OCI-LY7 (cell line): Measurements from ENCODE around the gene SIVA1. TPM values are rescaled to one million over a fixed set of nuclear protein-coding genes. Genes with fewer than 3 reads are reported as not detected.

ENCODE experiments used
- Bru-seq: library from RNA; stranded (reverse); fragments of 400-500 nt; gene quantifications from one replicate; lab custom pipeline; 2021; lab: Mats Ljungman, UMichigan
- BruChase-seq, 2 experiments: library from RNA; stranded (reverse); fragments of 400-500 nt; gene quantifications; one replicate each; lab custom pipeline; 2021; lab: Mats Ljungman, UMichigan
- BruUV-seq: library from RNA; stranded (reverse); fragments of 400-500 nt; replicated peaks from 2 replicates; lab custom pipeline; 2021; lab: Mats Ljungman, UMichigan
- CTCF ChIA-PET: fragments of 300-600 bp; sonication (Branson Sonifier 250); formaldehyde crosslinking; loops from one replicate; lab custom pipeline; 2022; ENCODE audit warnings: antibody characterized with exemption; ENCODE audit not compliant: unreplicated experiment; lab: Charles Lee
- POLR2A ChIA-PET: fragments of 300-600 bp; sonication (Branson Sonifier 250); formaldehyde crosslinking; loops from one replicate; lab custom pipeline; 2022; ENCODE audit warnings: antibody characterized with exemption; lab: Charles Lee
- DNase-seq: peaks from one replicate; pipeline ENCODE4 v3.0.0-alpha.2; 2015; ENCODE audit warnings: low spot score
- H2AFZ ChIP-seq: fragments of 200-600 bp; sonication (generic), shearing (Covaris generic); 2 replicates; pipeline ENCODE4 v1.6.1; 2014; ENCODE audit warnings: mild to moderate bottlenecking, antibody characterized with exemption, low read length, moderate library complexity
- H3K27ac ChIP-seq: fragments of 200-600 bp; sonication (generic); 2 replicates; pipeline ENCODE4 v1.5.1; 2014; ENCODE audit warnings: mixed run types, low read depth, mild to moderate bottlenecking, moderate library complexity, low read length, inconsistent platforms; ENCODE audit not compliant: poor library complexity, severe bottlenecking
- H3K36me3 ChIP-seq: fragments of 200-600 bp; sonication (generic); 2 replicates; pipeline ENCODE4 v1.6.1; 2014; ENCODE audit warnings: mild to moderate bottlenecking, antibody characterized with exemption, low read length, moderate library complexity, mixed read lengths; ENCODE audit not compliant: insufficient read depth
- H3K4me1 ChIP-seq: fragments of 200-600 bp; sonication (generic); 2 replicates; pipeline ENCODE4 v1.5.1; 2014; ENCODE audit warnings: mild to moderate bottlenecking, low read length; ENCODE audit not compliant: insufficient read depth, poor library complexity, severe bottlenecking
- H3K4me2 ChIP-seq: fragments of 200-600 bp; sonication (generic); 2 replicates; pipeline ENCODE4 v1.6.1; 2014; ENCODE audit warnings: mild to moderate bottlenecking, low read length
- H3K4me3 ChIP-seq: fragments of 200-600 bp; sonication (generic); 2 replicates; pipeline ENCODE4 v1.5.1; 2014; ENCODE audit warnings: mild to moderate bottlenecking, low read depth, low read length; ENCODE audit not compliant: poor library complexity, severe bottlenecking
- H3K79me2 ChIP-seq: fragments of 200-600 bp; sonication (generic); 2 replicates; pipeline ENCODE4 v1.6.1; 2016; ENCODE audit warnings: low read depth, mild to moderate bottlenecking, low read length, moderate library complexity, mixed read lengths; ENCODE audit not compliant: insufficient read depth
- H3K9me2 ChIP-seq: fragments of 200-600 bp; sonication (generic); 2 replicates; pipeline ENCODE4 v1.6.1; 2016; ENCODE audit warnings: mild to moderate bottlenecking, low read length, mixed read lengths; ENCODE audit not compliant: insufficient read depth
- H3K9me3 ChIP-seq: fragments of 200-600 bp; sonication (generic); 2 replicates; pipeline ENCODE4 v1.6.1; 2014; ENCODE audit warnings: mild to moderate bottlenecking, mixed run types, low read length, mixed read lengths
- H4K20me1 ChIP-seq: fragments of 200-600 bp; sonication (generic); 2 replicates; pipeline ENCODE4 v1.6.1; 2014; ENCODE audit warnings: mild to moderate bottlenecking, antibody characterized with exemption, low read length, moderate library complexity, mixed read lengths; ENCODE audit not compliant: insufficient read depth
- EZH2phosphoT487 ChIP-seq: fragments of 200-600 bp; sonication (generic); IDR thresholded peaks from 2 replicates; pipeline ENCODE4 v1.6.1; 2018; ENCODE audit warnings: low read depth, borderline replicate concordance, mild to moderate bottlenecking, mixed run types, antibody characterized with exemption, low read length, moderate library complexity, mixed read lengths
- intact Hi-C: fragments of 100-400 bp; cut with micrococcal nuclease; formaldehyde crosslinking; loops from one replicate; pipeline ENCODE4 v1.10.0; 2022; ENCODE audit not compliant: unreplicated experiment
- long read RNA-seq: library from polyadenylated mRNA; stranded (forward); transcript quantifications from one replicate; pipeline ENCODE4 v2.0.0, GENCODE V29; 2022
- total RNA-seq, 2 experiments: library from RNA; depleted of rRNA in 1 of 2; stranded (reverse); fragments of >200 nt in 1 of 2; shearing (Covaris generic) in 1 of 2; gene quantifications; 2 replicates each; pipeline ENCODE4 v1.2.3, GENCODE V29; 2014 to 2022
- TF ChIP-seq, protein P1 (sequence below): fragments of 200-600 bp; sonication (generic); conservative IDR thresholded peaks from 2 replicates; pipeline ENCODE4 v1.5.1; 2014; ENCODE audit warnings: mild to moderate bottlenecking, antibody characterized with exemption, low read length, moderate library complexity, mixed read lengths

SIVA1 gene, protein sequence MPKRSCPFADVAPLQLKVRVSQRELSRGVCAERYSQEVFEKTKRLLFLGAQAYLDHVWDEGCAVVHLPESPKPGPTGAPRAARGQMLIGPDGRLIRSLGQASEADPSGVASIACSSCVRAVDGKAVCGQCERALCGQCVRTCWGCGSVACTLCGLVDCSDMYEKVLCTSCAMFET
- total RNA-seq (2014; rRNA removed; shearing (Covaris generic)) (215 and 244 TPM in 2 replicates), total RNA-seq (2022) (88.3 and 111 TPM in 2 replicates), Bru-seq, nascent RNA (percentile 73 among the genes with signal in this experiment), BruChase-seq, experiment 1, labeled RNA remaining after a 6-hour chase (percentile 80 among the genes with signal in this experiment), BruChase-seq, experiment 2, labeled RNA remaining after a 2-hour chase (percentile 73 among the genes with signal in this experiment)
- long read RNA-seq, transcript SIVA1-201 (4 exons, 802 nt): major isoform, 108 of 134 reads
- long read RNA-seq, transcript SIVA1-203 (3 exons, 1,244 nt): minor isoform, 12 of 134 reads
- long read RNA-seq, partial matches to known transcripts: 5 of 134 reads
- long read RNA-seq, other reads (novel, unspliced or antisense): 7 of 134 reads

DNA sequence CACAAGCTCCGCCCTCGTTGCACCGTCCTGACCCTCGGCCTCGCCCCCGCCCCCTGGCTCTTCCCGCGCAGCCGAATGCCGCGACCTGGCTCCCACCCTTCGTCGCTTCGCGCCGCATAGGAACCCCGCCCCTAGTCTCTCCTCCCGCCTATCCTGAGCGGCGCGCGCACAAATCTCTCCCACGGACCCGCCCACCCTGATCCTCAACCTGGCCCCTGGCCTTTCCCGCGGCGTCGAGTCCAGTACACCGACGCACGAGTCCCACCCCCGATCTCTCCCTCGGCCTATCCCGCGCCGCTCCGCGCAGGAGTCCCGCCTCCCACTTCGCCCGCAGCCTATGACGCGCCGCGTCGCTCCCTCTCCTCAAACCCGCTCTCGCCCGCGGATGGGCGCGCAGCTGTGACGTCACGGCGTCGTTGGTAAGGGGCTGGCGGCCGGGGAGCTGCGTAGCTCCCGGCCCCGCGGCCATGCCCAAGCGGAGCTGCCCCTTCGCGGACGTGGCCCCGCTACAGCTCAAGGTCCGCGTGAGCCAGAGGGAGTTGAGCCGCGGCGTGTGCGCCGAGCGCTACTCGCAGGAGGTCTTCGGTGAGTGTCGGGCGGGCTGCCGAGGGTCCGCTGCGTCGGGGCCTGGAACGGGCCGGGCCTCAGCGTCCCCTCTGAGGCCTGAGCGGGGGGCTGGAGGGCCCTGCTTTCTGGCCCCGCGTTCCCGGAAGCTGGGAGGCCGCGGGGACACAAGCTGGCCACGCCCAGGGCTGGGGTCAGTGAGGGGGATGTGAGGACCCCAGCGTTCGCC, at the start of gene SIVA1:
Gene SIVA1 (plus strand): TSS at position 413 of the 793 bp plus-strand sequence. CDS start 55 bp downstream, at position 468.
- intact Hi-C loops: loop anchor here (1.0 to 10.0 kb wide), 4 partner anchors 41 to 272 kb away; partner anchors contain the start of gene CDCA4
- Histone ChIP-seq H3K9me2 (no peaks in the 10 kb centered on the region), H3K4me3 (peak within 1 kb of the TSS; percentile 91), H3K27ac (peak within 1 kb of the TSS; percentile 82), H3K9me3 (0 out of 2 replicates have a peak, but pooled peaks cover 10% of the 10 kb centered on the region), H4K20me1 (peaks cover 14% of the 10 kb centered on the region), H2AFZ (peak within 1 kb of the TSS; percentile 51; the same call in 1 of the 2 replicates), H3K4me1 (peaks cover 57% of the 10 kb centered on the region), H3K4me2 (peak within 1 kb of the TSS; percentile 100), H3K36me3 (peaks cover 34% of the 10 kb centered on the region), H3K79me2 (peaks cover 38% of the 10 kb centered on the region)
- TF ChIP-seq EZH2phosphoT487: no peak
- TF ChIP-seq, protein P1, sequence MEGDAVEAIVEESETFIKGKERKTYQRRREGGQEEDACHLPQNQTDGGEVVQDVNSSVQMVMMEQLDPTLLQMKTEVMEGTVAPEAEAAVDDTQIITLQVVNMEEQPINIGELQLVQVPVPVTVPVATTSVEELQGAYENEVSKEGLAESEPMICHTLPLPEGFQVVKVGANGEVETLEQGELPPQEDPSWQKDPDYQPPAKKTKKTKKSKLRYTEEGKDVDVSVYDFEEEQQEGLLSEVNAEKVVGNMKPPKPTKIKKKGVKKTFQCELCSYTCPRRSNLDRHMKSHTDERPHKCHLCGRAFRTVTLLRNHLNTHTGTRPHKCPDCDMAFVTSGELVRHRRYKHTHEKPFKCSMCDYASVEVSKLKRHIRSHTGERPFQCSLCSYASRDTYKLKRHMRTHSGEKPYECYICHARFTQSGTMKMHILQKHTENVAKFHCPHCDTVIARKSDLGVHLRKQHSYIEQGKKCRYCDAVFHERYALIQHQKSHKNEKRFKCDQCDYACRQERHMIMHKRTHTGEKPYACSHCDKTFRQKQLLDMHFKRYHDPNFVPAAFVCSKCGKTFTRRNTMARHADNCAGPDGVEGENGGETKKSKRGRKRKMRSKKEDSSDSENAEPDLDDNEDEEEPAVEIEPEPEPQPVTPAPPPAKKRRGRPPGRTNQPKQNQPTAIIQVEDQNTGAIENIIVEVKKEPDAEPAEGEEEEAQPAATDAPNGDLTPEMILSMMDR: no peak
- BruUV-seq: no TSS peak
- ChIA-PET CTCF (interaction anchor here (0.6 to 1.4 kb wide), 4 partner anchors 16 to 94 kb away, joined by 3 to 9 read pairs (median 4); no protein-coding TSS in a partner anchor), POLR2A (interaction anchor here (0.6 to 1.9 kb wide), 12 partner anchors 10 to 1581 kb away, joined by 3 to 9 read pairs (median 3); no protein-coding TSS in a partner anchor)
- peak; percentile 99 for DNase-seq

DNA sequence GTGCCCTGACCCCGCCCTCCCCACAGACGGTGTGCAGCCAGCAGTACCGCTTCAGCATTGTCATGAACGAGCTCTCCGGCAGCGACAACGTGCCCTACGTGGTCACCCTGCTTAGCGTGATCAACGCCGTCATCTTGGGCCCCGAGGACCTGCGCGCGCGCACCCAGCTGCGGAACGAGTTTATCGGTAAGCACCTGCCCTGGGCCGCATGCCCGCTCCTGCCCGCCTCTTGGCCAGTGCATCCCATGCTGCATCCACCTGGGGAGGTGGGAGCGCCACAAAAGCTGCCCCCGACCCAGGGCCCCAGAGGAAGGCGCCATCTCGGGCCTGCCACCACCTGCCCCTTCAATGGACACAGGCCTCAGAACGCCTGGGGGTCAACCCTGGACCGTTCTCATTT, 49.7 kb upstream of the SIVA1 start:
- Histone ChIP-seq H3K4me2 (no peak overlapping the region), H3K36me3 (peaks cover 27% of the 10 kb centered on the region), H3K79me2 (no peaks in the 10 kb centered on the region), H3K4me3 (no peak overlapping the region), H3K9me2 (no peaks in the 10 kb centered on the region), H4K20me1 (no peaks in the 10 kb centered on the region), H2AFZ (no peak overlapping the region), H3K9me3 (no peaks in the 10 kb centered on the region), H3K27ac (no peak overlapping the region), H3K4me1 (no peaks in the 10 kb centered on the region)
- no TSS peak for BruUV-seq
- intact Hi-C loops: no loop called here
- ChIA-PET POLR2A (no interaction called here), CTCF (no interaction called here)
- TF ChIP-seq, protein P1: no peak
- no peak for TF ChIP-seq EZH2phosphoT487
- DNase-seq: no peak
